Lower leg skin (tissue), 4 donors: Measurements from ENCODE around the gene TNFSF4. TPM values are rescaled to one million over a fixed set of nuclear protein-coding genes. Genes with fewer than 3 reads are reported as not detected.

Experiments
- DNase-seq, 2 donors: peaks; one replicate each; pipeline ENCODE4 v3.0.0-alpha.2; 2019; ENCODE audit warnings: low spot score in 2 of 2
- H3K4me3 ChIP-seq: fragments of 200-600 bp; sonication (generic); 2 replicates; pipeline ENCODE4 v1.5.1; 2017; ENCODE audit warnings: mild to moderate bottlenecking, low read depth; ENCODE audit not compliant: poor library complexity, severe bottlenecking
- POLR2A ChIP-seq, 2 donors: fragments of 450-650 bp; IDR thresholded peaks; one replicate each; pipeline ENCODE4 v1.6.1; 2016 to 2017; ENCODE audit warnings: antibody characterized with exemption in 2 of 2, mild to moderate bottlenecking in 1 of 2, moderate library complexity in 1 of 2
- WGBS, 2 donors: methylation state at CpG; one replicate each; pipeline ENCODE4 v1.1.5; 2018; 5-methylcytosine and 5-hydroxymethylcytosine counted together
- intact Hi-C: fragments of 100-400 bp; cut with DNase I; formaldehyde crosslinking; loops from one replicate; pipeline ENCODE4 v1.15.0; 2023; ENCODE audit warnings: low total_unique reads
- total RNA-seq, 4 donors: library from RNA; depleted of rRNA; stranded (reverse); fragments of >200 nt; gene quantifications; one replicate each; pipeline ENCODE4 v1.1.0, GENCODE V29; 2016
- TF ChIP-seq, protein P1 (sequence below), 3 donors: fragments of 450-650 bp; IDR thresholded peaks; one replicate each; pipeline ENCODE4 v1.5.1; 2016; ENCODE audit warnings: antibody characterized with exemption in 3 of 3, mild to moderate bottlenecking in 3 of 3, moderate library complexity in 2 of 3

The TNFSF4 gene
- total RNA-seq, 4 donors from 2014 or later = 0.08 to 0.89 (median 0.32) TPM

- TF ChIP-seq, protein P1, sequence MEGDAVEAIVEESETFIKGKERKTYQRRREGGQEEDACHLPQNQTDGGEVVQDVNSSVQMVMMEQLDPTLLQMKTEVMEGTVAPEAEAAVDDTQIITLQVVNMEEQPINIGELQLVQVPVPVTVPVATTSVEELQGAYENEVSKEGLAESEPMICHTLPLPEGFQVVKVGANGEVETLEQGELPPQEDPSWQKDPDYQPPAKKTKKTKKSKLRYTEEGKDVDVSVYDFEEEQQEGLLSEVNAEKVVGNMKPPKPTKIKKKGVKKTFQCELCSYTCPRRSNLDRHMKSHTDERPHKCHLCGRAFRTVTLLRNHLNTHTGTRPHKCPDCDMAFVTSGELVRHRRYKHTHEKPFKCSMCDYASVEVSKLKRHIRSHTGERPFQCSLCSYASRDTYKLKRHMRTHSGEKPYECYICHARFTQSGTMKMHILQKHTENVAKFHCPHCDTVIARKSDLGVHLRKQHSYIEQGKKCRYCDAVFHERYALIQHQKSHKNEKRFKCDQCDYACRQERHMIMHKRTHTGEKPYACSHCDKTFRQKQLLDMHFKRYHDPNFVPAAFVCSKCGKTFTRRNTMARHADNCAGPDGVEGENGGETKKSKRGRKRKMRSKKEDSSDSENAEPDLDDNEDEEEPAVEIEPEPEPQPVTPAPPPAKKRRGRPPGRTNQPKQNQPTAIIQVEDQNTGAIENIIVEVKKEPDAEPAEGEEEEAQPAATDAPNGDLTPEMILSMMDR (IDR thresholded peaks at IDR 0.05) = no peak
- no peak for TF ChIP-seq POLR2A (IDR thresholded peaks at IDR 0.05)
- intact Hi-C loops = no loop called here
- no peak overlapping the region for H3K4me3 ChIP-seq
- DNase-seq = no peak
- WGBS, 2 donors = 77 to 84% methylated on average over 5 of the region's 5 CpGs
Measured at GRCh38 chr1:173134800-173135199, 72.3 kb downstream of the TNFSF4 start.

- WGBS, 2 donors = 80 to 87% methylated on average over 4 of the region's 4 CpGs
- intact Hi-C loops = no loop called here
- TF ChIP-seq, protein P1 (IDR thresholded peaks at IDR 0.05) = no peak
- no peak for TF ChIP-seq POLR2A (IDR thresholded peaks at IDR 0.05)
- no peak overlapping the region for H3K4me3 ChIP-seq
- DNase-seq = no peak
Measured at GRCh38 chr1:173134029-173134428, 73.1 kb downstream of the TNFSF4 start.

Other genes starting within 250 kb of the TNFSF4 start
- under 1 TPM in 2 of 4 donors, not detected in 2; 0.10 to 0.22 TPM for gene TNFSF18, start 156.4 kb downstream of the TNFSF4 start, total RNA-seq